Activated CD4-positive, alpha-beta T cell treated with anti-CD3 and anti-CD28 coated beads, Interleukin-2, amount 50 U/mL, for 16 hours (primary cell): ENCODE measurements around the gene MGAT5.

ENCODE experiments used
- DNase-seq: peaks from one replicate; pipeline ENCODE4 v3.0.0-alpha.2; 2020

Gene MGAT5

DNA sequence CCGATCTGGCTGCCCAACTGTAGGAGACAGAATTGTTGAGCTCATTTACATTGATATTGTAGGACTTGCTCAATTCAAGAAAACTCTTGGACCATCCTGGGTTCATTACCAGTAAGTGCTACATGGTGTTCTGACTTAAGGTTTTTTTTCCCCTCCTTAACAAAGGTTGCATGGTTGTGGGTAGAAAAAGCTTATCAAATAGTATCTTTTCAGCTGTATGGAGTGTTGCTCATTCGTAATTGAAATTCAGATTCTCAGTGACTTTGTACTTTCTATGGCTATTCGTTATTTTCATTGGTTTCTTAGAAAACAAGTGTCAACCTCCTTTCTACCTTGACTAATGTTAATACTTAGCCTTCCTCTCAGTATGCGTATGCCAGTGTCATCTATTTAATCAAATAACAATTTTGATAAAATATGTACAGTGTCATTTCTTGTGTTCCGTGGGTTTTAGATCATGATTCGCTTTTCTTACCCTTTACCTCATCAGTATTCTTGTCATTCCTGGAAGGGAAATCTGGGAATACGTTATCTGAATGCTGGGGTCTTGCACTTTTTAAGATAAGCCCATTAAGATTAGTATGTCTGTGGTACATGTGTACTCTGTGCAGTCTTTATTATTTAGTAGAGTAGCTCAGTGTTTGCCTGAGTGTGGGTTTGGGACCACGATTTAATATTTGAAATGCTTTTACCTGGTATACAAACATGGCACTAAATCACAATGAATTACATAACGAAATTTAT, 91.3 kb downstream of the MGAT5 start:
- no peak for DNase-seq

DNA sequence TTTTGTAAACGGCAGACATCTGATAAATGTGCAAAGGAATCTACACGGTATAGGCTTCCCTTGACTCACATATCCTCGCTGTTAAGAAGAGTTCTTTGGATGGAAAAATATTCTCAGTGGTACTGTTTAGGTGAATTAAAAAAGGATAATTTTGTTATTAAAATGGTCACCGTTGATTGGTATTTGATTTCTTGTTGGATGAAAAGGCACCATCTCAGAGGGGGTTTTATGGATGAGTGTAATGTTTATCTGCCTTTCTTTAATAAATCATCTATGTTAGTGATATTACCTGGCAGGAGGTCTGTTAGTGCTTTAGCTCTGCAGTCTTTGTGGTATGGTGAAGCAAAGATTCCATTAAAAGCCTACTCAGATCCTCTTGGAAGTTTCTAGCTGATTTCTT, 92.3 kb downstream of the MGAT5 start:
- DNase-seq: no peak

DNA sequence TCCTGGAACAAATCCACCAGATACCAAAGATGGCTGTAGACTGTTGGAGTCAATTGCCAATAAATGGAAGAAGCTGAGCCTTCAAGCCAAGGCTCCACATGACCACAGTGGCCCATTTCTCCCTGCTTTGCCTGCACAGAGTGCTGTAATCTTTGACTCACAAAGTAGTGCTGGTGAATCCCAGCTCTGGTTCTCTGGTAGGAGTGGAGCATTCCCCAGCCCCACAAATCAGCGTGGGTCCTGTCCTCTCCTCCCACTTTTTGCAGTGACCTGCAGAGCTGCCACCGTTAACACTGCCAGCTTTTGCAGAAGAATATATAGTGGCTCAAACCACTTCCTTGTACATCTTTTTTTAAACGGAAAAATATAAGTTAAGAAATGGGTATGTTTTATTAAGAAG, 93.9 kb downstream of the MGAT5 start:
- no peak for DNase-seq

DNA sequence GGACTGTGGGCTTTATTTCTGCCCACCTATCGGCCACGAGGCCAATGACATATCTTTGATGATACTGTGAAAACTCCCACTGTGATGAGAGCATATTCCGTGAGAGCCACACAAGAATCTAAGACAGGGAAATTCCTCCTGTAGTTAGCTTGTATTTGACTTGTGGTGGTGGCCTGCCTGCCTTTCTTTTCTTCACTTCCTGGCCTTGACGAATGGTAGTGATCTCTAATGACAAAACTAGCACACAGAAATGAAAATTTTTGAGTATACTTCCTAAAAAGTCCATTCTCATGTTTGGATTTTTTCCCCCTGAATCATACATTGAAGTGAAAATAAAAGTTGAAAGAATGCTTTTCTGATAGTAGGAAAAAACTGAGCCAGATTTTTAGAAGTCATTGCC, 94.4 kb downstream of the MGAT5 start:
- no peak for DNase-seq

DNA sequence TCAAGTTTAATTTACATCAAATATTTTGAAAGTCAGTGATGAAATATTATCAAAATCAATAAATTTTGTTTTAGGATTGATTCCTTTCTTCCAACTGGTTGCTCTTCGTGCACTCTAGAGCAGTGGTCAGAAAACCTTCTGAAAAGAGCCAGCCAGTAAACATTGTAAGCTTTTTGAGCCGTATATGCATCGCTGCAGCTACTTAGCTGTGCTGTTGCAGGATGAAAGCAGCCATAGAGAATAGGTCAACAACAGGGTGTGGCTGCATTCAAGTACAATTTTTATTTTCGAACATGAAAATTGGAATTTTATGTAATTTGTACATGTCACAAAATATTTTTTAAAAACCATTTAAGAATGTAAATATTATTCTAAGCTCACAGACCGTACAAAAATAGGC, 94.9 kb downstream of the MGAT5 start:
- DNase-seq: no peak

DNA sequence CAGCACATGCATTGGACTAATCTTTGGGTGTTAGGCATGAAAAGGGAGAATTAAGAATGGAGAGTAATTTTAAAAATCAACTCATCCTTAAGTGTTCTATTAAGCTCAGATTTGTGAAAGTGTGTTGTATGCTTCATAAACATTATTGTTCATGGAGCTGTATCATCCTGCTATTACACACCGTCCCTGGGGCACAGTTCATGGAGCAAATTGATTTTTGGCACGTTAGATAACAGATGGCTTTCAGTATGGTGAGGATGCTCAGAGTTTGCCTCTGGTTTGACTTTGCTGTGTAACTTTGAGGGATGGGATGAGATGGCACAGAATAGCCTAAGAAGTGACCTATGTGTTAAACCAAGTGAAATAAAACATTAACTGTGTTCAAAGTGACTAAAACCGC, 97.1 kb downstream of the MGAT5 start:
- DNase-seq: no peak

DNA sequence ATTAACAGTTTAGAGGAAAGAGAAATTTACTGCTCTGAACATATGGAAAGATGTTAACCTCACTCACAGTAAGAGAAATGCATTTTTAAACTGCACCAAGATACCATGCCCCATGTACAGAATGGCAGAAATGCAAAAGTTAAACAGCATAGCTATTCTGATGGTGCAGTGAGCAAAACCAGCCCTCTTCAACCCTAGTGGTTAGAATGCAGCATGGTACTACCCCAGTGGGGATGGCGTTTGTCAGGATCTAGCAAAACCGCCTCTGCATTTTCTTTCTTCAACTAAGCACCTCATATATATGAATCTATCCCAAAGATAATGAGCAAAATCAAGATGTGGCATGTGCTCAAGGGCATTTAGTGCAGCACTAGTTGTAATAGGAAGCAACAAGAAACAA, 98.0 kb downstream of the MGAT5 start:
- no peak for DNase-seq

DNA sequence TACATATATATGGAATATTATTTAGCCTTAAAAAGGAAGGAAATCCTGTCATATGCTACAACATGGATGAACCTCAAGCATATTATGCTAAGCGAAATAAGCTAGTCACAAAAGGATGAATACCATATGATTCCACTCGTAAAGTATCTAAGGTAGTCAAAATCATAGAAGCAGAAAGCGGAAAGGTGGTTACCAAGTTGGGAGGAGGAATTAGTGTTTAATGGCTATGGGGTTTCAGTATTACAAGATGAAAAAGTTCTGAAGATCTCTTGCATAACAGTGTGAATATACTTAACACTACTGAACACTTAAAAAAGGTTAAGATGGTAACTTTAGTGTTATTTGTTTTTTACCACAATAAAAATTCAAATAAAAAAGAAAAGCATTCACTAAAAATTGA, 99.0 kb downstream of the MGAT5 start:
- DNase-seq: no peak

DNA sequence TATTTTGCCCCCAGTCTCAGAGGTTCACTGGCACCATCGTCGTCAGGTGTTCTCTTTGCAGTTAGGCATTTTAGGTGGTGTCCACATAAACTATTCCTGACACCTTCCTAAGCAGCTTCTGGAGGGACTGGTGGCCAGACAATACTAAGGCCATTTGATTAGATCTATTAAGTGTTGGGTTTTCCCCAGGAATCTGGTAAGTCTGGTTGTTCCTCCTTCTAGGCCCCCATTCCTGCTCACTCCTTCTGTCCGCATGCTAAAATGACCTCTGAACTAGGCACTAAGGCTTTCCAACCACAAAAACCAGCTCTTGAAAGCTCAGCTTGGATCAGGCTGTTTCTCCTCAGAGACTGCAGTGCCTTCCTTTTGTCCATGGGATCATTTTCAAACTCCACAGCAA, 100.7 kb downstream of the MGAT5 start:
- DNase-seq: no peak

DNA sequence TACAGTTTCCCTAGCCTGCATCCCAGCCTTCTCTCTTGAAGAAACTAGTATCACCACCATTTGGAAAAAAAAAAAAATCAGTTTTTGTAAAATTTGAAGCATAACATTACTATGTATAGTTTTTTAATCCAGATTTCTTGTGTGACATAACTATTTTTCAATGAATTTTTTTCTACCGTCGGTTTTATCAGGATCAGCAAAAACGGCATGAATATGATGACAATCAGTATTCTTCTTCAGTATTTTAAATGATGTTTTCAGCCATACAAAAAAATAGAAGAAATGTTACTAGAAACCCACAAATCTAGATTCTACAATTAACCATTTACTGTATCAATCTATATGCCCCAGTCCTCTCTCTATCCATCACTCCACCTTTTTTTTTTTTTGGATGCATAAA, 103.9 kb downstream of the MGAT5 start:
- DNase-seq: no peak

DNA sequence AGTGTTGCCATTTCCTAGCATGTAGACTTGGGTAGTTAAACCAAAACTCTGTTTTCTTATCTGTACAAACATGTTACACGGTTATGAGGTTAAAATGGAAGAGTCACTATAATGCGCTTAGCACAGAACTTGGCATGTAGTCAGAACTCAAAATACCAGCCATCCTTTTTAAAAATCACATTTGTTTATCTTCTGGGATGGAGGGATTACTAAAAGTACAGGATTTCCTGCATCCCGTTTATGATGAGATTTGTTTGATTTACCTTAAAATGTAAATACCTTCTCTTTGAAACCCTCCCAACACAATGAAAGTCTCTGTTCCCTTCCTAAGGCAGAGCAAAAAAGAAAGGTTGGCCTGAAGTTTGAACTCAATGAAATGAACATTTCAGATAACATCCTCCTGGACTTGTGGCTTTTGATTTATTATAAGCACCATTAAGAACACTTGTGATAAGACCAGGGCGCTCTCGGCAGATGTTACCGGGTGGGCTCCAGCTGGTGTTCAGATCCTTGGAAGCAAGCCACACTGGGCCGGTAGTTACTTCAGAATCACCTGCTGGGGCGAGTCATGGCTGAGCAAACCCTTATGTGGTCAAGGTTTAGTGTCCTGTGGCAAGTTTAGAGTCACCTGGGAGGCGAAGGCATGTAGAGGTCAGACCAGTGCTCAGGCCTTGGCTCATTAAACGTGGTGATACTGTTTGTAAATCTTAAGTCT, 105.7 kb downstream of the MGAT5 start:
- DNase-seq: no peak

DNA sequence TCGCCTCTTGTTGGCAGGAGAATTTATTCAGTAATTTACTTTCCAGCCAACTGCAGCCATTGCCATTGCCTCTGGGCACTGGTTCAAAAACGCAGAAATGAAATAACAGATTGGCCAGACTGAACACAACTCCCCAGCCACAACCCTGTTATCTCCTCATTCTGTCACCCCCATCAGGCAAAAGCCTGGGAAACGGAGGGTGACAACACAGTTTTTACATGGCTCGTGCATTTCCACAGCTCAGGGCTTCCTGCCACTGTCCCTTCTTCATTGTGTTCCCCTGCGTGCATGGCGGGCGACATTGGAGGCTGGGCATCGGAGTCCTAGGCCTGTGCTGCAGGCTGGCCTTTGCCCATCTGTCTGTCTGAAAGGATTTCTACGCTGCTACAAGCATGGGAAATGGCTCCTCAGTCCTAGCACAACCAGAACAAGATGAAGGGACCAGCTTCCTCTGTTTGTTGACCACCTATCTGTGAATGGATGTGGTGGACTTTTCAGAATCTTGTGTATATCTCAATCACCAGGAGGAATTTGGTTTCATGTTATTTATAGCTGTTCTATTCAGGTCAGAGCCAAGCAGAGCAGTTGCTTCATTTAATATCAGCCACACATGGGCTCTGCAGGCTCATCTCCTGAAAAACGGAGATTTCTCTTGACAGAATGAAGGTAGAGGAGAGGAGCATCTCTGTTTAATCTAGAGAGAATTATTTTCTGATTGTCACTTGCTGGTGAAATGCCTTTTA, 107.0 kb downstream of the MGAT5 start:
- no peak for DNase-seq

DNA sequence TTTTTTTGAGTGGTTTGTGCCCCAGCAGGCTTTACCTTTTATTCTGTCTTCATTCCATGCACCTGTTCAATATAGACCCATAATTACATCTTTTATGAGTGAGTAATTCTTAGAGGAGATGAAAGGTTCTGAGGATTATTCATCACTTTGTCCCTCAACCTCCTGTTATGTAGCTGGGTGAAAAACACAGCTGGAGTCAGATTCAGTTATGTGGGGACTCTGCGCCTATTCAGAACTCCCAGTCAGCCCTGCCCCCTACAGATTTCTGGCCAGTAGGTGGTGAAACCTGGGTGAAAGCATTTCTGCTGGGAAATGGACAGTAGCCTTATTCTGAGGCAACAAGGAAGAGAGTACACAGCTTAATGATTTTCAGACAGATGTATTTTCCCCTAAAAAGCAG, 107.8 kb downstream of the MGAT5 start:
- no peak for DNase-seq

DNA sequence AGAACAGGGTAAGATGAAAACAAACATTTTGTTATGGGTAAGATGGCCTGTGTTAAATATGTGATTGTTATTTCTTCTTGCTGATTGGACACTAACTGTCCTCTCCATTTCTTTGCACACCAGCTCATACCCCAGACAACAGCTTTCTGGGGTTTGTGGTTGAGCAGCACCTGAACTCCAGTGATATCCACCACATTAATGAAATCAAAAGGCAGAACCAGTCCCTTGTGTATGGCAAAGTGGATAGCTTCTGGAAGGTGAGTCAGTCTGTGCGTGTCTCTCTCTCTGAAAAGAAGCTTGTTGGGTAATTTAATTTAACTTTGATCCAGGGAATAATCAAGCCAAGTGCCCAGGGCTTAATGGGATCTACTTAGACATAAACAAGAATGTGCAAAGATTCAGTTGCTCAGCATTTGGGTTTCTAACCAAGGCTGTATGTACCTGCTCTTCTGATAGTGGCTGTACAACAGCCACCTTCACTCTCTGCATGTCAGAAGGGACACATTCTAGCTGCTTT, 108.3 kb downstream of the MGAT5 start:
- DNase-seq: no peak

DNA sequence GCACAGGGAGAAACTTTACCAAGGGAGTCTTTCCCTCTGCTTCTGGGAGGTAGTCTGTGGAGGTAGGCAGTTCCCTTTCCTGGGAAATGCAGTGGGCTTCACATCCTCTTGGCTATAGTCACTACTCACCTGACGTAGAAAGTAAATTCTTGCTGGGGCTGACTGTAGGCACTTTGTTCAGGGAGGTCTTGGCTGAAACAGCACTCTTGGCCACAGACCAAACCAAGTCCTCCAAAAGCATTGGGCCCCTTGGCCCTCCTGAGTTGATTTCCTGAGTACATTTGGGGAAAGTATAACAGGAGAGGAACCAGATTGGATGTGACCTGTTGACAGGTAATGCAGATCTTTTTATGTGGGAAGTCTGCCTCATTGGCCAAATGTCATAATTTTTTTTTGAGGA, 108.9 kb downstream of the MGAT5 start:
- DNase-seq: no peak

DNA sequence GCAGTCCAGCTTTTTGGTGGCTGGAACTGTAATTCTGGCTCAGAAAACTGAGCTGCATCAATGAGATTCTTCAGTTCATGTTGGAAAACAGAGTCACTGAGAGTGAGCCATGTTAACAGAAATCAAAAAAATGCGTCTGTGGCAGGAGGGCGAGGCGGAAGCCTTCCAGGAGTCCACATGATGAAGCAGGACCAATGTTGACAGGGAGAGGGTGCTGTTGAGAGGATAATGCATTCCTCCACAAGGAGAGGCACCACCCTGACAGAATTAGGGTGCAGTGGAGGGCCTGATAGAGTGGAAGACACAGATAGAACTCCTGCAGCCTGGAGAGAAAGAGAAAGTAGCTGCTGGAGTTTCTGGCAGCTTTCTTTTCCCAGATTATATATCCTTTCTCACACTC, 111.5 kb downstream of the MGAT5 start:
- DNase-seq: no peak

DNA sequence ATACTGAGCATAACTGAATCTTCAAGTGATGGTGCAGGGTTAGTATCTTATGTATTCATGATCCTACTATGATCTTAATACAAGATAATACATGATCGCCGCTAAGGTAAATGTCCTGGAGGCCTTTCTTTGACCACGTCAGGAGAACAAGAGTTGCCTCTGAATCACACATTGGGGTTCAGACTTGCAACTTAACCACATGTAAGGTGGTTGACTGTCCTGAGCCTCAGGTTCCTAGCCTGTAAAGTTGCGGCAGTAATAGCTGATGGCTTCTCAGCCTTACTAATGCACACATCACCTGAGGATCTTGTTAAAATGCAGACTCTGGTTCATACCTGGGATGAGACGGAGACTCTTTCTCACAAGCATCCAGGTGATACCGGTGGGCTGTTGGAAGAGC, 112.5 kb downstream of the MGAT5 start:
- DNase-seq: no peak

DNA sequence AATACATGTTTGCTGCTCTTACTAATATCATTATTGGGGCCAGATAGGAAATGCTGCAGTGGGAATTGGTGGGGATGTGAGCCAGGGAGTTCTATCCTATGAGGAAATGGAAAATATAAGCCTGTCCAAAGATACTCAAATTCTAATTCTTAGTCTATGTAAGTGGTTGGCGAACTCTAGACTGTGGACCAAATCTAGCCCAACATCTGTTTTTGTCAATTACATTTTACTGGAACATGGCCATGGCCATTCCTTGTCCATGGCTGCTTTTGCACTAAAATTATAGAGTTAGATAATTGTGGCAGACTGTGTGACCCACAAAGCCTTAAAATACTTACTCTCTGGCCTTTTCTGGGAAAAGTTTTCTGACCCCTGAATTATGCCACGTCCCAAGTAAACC, 113.3 kb downstream of the MGAT5 start:
- DNase-seq: no peak

DNA sequence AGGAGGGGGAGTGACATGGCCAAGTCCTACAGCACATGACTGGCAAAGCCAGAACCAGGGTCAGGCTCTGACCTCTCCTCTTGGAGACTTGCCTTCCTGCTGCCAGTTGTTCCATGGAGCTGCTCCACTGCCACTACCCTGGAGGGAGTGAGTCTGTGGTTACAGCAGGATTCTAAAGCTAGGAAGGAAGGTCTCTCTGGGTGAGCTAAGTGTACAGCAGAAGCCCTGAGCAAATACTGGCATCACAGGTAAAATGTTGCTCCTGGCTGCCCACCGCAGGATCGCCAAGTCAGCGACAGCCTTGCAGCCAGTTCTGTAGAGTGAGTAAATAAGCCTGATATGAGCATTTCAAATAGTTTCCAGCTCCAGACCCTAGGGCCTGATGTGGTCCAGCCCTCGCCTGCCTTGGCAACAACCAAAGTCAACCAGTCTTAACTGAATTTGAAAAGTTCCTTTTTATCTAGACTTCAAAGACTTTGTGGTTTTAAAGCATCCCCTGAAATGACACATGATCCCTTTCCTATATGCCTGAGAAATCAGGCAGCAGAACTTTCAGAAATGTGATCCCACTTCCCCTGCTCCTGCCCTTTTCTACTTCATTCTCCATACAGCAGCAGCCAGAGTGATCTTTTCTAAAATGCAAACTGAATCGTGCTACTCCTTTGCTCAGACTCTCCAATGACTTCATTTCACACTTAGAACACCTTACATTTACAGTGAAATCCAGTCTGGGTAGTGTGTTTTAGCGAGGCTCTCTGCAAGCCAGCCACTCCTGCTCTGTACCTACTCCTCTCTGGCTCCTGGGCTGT, 114.3 kb downstream of the MGAT5 start:
- DNase-seq: no peak

DNA sequence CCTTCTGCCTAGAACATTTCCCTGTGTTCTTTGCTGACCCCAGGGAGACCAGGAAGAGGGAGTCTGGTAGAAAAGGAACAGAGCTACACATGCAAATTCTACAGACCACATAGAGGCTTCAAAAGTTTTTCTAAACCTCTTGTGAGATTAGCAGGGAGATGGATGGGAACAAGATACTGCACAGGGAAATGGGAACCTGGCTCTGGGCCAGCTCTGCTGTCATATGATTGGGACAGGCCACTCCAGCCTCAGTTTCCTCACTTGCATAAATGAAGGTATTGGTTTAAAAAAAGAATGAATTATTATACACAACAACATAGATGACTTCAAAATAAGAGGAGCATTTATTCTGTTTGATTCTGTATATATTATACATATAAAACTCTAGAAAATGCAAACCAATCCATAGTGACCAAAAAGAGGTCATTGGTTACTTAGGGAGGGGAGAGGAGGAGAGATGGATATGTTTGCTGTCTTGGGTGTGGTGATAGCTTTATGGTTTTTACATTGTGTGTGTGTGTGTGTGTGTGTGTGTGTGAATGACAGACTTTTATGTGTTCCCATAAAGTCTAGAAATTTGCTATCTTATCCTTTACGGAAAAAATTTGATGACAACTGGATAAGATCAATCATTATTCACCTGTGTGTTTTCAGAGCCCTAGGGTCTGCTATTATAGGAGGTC, 115.5 kb downstream of the MGAT5 start:
- DNase-seq: no peak

DNA sequence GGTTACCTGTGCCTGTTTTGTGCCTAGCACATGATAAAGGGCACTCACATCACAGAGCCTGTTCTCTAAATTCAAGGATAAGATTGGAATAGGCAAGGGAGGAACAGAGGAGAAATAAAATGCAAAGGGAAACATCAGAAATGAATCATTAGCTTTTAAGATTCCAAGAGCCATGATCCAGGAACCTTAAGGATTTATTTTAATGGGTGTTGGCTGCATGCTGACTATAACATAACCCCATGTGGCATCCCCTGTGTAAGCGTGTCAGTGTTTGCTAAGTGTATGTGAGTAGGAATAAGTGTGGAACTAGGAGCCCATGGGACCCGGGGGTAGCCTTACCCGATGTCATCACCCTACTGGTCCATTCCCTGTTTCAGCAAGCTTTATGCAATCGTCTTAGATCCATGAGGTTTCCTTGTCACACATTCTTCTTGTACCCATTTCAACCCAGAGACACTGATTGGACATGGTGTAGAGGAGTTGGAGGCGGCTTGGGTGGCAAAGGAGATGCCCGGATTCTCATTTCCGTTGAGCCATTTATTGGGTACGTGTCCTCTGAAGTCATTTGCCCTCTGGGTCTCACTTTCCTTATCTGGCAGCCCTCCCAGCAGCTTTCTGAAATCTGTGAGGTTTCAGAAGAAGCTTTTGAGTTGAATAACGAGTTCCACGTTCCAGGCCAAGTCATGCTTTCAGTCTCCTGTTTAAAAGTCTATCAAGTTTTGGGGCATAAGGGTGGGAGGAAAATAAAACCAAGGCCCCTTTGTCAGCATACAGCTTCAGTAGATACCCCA, 117.0 kb downstream of the MGAT5 start:
- DNase-seq: no peak

DNA sequence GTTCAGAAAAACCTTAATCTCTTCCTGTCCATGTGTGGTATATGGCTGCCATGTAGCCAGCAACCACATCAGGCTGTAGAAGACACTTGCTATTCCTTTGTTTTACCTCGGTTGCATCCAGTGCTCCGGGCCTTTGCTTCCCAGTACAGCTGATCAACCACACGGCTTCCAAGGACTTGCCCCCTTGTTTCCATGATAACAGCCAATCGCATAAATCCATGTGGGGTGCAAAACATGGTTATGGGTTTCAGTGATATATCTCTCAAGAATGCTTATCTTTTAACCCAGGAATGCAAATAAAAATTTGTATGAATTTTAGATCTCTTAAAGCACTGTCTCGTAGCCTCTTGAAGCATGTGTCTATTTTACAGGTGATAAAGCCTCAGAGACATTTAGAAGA, 118.3 kb downstream of the MGAT5 start:
- no peak for DNase-seq
